NCI-H774 (cell line): Measurements from ENCODE around the gene UIMC1.

ENCODE experiments used
- DNase-seq: peaks from one replicate; lab custom pipeline; 2025; lab: John Stamatoyannopoulos, UW

Gene UIMC1

DNA sequence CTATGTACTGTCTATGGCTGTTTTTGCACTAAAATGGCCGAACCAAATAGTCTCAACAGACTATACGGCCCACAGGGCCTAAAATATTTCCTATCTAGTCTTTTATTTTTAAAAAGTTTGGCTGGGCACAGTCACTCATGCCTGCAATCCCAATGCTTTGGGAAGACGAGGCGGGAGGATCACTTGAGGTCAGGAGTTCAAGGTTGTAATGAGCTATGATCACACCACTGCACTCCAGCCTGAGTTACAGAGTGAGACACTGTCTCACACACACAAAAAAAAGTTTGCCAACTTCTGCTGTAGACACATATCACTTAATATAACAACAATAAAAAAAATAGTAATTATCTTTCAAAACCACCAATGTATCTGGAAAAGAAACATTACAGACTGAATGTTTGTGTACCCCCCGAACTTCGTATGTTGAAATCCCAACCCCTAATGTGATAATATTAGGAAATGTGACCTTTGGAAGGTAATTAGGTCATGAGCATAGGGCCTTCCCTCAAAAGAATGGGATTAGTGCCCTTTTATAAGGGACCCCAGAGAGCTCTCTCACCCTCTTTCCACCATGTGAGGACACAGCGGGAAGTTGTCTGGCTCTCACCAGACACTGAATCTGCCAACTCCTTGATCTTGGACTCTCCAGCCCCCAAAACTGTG is 53.9 kb downstream of the UIMC1 start:
- DNase-seq = no peak

DNA sequence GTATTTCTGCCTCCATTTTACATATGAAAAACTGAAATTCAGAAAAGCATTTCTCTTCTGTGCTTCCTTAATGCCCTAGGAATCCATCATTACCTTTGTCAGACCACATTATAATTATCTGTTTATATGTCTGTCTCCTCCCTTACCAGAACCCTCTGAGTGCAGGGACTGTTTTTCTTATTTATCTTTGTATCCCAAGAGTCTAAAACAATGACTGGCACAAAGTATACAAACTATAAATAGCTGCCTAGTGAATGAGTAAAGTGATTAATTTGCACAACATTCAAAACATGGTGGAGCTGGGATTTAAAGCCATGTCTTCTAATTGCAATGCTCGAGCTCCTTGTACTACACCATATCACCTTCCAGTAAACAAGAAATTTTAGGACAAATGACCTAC is 58.1 kb downstream of the UIMC1 start:
- DNase-seq = no peak

DNA sequence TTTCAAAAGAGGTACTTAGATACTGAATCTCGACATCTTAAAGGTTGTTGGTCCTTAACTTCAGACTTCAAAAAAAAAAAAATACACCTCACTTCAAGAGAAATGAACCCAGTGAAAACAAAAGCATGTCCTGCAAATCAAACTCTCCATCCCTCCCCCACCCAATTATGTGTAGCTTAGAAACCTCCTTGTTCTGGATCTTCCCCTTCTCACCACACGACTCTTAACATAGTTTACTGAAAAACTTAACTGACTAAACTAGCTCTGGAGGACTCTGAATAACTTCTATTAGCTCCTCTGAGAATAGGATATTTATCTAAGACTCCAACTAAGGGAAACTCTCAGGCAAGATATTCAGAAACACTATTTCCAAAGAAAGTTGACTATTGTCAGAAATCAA is 58.7 kb downstream of the UIMC1 start:
- DNase-seq = no peak

DNA sequence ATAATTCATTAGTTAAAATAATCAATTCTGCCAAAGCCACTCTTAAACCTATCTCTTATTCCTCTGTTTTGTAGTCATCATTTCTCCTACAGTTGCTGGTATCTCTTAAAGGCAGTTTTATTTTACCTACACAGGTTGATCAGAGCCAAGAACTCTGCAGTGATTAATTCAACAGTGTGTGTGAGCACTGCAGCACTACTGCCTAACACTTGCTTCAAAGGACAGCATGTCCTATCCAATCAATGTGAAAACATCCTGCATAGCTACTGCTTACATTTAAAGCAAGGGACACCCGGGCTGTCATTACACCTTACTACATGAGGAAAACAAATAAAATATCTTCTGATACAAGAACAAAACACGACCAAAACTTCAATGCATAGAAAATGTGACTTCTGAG is 62.3 kb downstream of the UIMC1 start:
- no peak for DNase-seq

DNA sequence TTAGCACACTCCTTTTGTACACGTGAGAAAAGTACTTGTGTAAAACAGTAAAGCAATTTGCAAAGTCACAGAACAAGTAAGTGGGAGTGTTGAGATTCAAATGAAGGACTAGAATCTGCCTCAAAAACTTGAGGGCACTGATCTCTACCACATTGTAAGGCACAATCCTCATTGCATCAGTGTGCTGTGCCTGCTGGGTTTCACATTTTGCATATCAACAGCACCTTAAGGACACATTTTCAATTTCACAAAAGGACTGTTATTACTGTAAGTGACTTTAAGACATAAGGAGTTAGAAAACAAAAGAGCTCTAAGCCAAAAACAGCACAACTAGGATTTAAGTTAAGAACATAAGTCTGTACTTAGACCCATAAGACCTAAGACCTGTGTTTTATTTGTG is 62.8 kb downstream of the UIMC1 start:
- no peak for DNase-seq

DNA sequence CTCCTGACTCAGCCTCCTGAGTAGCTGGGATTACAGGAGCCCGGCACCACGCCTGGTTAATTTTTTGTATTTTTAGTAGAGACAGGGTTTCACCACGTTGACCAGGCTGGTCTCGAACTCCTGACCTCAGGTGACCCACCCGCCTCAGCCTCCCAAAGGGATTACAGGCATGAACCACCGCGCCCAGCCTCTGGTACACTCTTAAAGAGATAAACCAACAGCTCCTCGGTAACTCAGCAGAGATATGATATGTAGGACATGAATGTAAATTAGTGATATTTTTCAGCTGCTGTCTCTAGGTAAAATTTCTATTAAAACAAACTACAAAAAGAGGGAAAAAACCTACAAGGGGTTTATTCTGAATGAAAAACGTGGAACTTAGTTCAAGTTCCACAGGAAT is 64.6 kb downstream of the UIMC1 start:
- DNase-seq = no peak

DNA sequence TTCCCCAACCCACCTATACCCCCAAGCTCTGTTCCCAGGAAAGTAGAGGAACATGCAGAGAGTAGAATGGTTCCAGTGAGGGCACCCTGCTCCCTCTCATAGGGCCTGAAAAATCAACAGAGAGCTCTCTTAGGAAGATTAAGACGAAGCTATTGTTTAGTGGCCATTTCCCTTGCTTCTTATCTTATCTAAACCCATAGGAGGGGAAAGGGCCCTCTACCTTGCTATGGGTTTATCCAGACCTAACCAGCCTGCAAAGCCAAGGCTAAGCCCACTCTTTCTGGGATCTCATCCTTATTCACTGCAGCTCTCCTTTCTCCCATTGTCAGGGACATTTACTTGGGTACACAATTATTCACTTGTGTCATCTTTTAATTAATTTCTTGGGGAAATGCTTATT is 68.1 kb downstream of the UIMC1 start:
- no peak for DNase-seq

DNA sequence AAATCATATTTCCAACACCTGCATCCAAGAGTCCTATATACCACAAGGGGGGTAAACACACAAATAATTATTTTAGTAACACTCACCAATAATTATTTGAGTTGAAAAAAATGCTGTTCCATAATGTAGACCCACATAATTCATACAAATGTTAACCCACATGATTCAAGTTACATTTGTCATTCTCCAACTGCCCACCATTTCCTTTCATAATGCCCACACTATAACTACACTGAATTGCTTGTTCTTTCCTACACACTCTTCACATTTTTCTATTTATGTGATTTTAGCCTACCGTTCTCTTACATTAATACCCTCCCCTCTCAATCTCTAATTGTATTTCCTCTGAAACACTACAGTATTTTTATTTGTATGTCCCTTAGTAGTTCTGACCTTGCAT is 71.6 kb downstream of the UIMC1 start:
- DNase-seq = no peak

DNA sequence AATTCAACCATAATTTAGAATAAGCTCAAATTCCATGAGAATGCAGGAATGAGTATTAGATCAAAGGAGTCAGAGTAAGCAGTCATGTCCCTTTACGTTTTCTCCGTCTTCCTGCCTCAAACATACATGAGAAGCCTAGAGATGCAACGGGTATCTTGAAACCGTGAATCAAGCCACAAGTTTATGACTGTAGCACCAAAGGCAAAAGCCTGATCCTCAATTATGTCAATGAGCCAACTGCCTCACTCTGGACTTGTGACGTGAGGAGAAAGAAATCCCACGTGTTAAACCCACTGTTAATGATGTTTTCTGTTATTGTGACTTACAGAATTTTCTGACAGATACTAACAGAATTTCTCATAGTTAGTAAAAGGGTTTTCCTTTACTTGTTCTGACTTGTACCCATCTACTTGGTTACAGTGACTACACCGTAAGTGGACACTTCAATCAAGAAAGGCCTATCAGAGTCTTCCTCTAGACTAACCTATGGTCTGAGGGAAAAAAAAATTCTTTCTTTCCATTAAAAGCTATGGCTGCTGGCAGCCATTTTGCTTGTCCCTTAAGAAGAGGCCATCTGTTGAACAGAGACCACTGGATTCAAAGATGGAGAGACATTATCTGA is 72.2 kb downstream of the UIMC1 start:
- no peak for DNase-seq

DNA sequence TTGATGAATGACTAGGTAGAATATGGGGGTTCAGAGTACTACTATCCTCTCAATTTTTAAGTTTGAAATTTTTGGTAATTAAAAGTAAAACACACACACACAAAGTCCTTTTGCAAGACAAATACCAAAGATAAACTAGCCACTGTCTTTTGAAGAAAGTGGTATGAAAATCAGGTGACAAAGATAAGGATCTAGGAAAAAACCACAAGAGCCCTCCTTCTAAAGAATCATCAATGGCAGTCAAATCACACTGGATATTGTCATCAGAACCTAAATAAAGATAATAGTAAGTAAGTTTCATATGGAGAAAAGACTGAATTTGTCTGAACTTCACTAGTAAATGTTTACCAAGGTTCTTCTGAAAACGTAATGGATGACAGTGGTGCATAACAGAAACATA is 76.9 kb downstream of the UIMC1 start:
- no peak for DNase-seq

DNA sequence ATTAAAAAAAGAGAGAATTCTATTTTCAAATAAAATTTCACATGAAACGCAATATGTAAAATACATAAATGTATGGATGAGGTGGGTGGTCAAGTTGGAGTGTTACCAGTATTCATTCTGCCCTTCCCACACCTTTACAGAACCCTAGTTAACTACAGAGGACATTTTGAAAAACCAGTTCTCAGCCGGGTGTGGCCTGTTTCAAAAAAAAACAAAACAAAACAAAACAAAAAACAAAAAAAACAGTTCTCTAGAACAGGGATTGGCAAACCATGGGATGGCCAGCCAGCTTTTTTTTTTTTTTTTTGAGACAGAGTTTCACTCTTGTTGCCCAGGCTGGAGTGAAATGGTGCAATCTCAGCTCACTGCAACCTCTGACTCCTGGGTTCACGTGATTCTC is 79.0 kb downstream of the UIMC1 start:
- DNase-seq = no peak

DNA sequence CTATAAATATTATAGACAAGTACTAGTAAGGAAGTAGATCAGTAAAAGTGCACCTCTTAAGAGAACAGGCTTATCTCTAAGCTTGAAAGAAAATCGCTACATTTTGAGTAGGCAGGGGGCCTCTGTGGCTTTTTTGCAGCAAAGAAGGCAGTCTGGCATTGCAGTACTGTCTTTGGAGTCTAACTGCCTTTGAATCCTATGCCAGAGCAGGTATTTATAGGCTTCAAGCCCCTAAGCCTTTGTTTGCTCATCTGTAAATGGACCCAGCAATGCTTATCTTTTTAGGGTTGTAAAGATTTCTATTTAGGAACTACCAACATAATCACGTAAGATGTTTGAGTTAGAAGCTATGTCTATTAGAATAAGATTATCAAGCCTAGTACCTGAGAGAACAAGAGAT is 83.8 kb downstream of the UIMC1 start:
- no peak for DNase-seq

DNA sequence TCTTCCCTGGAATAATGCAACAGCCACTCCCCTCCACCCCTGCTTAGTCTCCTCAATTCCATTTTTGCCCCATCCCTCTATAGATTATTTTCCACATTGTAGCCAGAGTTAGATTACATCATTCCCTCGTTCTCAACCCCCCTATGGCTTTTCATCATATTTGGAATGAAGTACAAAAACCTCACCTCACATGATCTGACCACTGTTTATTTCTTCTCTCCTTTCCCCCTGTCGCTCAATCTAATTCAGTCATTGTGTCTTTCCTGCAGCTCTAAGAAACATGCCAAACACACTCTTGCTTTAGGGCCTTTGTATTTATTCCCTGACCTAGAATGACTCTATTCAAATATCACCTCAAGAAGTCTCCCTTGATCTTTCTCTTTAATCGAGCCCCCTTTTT is 84.9 kb downstream of the UIMC1 start:
- DNase-seq = no peak

DNA sequence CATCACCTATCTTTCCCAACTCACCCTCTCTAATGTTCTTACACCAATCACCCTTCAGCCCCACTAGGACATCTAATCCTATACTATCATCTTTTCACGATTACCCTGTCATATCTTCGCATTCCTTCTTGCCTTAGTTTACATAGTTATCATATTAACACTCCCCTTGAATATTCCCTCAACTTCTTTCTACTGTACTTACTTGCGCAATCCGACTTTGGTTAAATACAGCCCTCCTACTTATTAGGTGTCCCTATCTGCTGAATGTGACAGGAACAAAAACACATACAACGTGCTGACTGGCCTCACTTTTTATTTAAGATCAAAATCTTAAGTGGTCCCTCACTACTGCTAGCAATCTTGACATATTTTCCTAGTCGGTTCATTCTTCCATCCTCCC is 88.0 kb downstream of the UIMC1 start:
- no peak for DNase-seq

DNA sequence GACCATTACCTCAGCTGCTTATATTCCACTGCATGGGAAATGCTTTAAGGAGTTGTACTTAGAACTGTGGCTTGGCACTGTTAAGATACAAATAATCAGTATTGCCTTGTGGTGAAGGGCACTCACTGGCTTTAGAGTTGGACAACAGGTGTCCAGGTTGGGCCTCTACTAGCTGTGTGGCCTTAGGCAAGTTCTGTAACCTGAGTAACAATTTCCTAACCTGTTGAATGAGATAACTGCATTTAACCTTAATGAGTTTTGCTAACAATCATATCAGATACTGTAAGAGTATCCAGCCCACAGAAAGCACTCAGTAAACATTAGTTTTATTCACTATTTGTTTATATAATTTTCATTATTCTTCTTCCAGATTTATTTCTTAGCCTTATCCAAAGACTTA is 90.2 kb downstream of the UIMC1 start:
- no peak for DNase-seq

DNA sequence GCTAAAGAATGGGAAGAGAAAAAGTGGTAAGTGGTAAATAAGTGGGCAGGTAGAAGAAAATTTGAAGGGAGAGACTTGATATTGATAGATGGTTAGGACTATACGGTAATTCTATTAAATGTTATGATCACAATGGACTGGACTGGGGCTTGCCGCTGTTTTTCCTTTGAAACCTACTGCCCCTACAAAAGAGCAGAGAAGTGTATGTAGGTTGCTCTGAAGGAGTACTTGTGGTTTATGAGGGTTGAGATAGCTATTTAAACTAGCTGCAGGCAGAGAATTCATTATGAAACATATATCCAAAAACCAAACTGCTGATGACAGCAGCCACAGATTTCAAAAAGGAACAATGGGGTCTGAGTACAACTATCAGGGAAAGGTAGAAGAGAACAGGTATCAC is 90.7 kb downstream of the UIMC1 start:
- no peak for DNase-seq

DNA sequence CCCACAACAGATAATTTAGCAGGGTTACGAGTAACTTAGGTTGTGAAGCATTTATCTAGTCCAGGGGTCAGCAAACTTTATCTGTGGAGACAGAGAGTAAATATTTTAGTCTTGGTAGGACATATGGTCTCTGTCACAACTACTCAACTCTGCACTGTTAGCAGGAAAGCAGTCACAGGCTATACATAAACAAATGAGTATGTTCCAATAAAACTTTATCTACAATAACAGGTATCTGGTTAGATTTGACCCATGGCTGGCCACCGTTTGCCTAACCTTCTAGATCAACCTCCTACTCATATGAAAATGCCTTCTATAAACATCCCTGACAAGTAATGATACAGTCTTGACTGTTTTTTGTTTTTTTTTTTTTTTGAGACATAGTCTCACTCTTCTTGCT is 94.5 kb downstream of the UIMC1 start:
- DNase-seq = no peak

DNA sequence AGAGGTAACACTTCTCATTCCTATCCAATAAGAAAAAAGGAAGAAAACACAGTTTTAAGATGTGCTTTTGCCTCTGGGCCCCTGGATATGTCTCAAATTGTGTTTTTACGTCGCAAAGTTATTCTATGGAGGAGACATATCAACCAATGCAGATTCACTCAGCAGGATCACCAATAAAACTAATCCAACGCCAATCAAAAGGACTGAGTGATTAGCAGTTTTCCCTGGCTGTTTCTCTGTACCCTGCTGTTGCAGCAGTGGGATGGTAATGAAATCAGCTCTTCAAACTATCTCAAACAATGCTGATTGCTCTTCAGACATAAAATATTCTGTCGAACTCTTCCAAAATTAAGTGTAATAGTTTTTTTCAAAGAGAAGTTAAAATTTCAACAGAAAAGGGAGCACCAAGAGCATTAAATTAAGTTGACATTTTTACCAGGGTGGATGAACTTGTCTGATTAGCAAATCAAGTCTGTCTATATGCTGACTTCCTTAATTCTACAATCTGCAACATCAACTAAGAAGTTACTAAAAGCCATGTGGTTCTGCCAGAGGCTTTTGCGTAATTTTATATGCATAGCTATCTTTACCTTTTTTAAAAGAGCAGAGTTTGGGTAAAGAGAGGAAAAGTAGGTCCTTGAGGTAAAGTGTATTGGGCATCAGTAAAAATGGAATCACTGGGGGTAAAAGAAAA is 97.8 kb downstream of the UIMC1 start:
- DNase-seq = no peak

DNA sequence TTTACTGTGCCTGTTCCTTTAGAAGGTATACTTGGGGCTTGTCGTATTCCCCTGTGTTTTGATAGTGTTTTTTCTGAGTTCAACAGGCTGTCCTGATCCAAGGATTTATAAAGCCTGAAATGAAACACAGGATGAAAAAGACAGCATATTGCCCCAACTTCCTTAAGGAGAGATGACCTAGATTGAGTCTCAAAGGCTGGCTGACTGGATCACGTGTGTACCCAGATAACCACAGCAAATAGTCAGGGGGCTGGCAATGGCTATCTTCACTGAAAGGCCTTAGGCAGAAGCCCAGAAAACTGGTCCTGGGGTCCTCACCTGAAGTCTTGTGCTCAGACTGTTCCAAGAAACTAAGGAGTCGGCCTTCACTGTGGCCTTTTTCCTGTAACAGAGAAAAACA is 99.8 kb downstream of the UIMC1 start:
- DNase-seq = no peak

DNA sequence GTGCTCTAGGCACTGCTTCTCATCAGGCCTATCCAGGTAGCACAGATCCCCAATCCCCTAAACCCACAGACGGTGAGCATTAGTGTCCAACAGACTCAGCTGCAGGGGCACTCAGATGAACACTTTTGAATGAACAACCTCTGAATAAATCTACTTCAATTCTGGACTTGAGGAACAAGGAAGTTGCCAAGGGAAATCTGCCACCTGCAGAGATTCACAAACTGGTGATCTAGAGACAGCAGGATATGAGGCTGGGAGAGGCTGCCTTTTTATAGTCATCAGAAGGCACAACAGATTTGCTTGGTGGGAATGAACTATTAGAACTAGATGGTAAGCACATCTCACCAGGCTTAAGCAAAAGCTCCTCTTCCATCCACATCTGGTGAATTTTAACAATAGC is 100.5 kb downstream of the UIMC1 start:
- DNase-seq = no peak

DNA sequence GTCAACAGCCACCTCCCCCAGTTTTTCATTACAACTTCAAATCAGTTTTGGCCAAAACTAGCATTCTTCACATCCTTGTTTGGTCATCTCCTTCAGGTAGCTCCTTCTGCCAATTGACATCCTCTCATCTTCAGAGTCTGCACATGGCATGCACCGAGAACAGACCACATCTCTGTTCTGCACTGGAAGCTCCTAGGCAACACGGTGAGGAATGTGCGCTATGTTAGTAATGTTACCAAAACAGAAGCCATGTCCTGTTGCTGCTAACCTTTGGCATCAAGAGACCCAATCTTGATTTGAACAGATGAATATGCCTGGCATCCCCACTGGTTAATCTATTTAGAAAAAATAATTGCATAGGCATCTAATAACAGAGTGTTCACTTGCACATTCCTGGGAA is 102.3 kb downstream of the UIMC1 start:
- no peak for DNase-seq

DNA sequence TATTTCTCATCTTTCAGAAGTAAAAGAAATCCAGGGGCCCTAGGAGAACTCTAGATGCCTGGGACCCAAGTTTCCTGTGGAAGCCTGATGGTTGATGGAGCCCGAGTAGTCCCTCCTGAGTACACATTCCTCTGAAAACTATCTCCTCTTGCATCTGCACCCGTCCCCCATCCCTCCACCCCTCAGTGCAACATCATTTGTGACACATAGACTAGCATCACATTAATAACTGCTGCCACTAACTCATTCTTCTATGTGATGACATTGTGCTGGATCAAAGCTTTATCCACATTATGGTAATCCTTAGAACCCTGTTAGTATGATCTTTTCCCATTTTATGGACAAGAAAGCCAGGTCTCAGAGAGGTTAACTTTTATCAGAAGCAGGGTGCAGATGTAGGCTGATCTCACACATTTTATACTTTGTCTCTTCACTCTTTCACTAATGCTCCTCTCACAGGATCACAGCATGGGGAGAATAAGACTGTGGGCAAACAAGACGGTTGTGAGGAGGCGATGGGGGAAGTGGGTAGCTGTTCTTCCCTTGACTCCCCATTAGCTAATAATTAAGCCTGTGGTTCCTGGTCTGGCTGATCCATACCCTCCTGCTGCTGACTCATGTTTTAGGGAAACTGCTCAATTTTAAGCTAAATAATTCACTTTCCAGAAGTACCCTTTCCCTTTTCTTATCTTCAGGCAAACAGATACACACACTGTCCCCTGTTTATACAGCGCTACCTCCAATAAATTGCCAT is 103.5 kb downstream of the UIMC1 start:
- no peak for DNase-seq
